OCI-LY7 (cell line): ENCODE results near the gene GTPBP10. TPM values are rescaled to one million over a fixed set of nuclear protein-coding genes. Genes with fewer than 3 reads are reported as not detected.

ENCODE experiments used
- BruUV-seq: library from RNA; stranded (reverse); fragments of 400-500 nt; replicated peaks from 2 replicates; lab custom pipeline; 2021; lab: Mats Ljungman, UMichigan
- CTCF ChIA-PET: fragments of 300-600 bp; sonication (Branson Sonifier 250); formaldehyde crosslinking; loops from one replicate; lab custom pipeline; 2022; ENCODE audit warnings: antibody characterized with exemption; ENCODE audit not compliant: unreplicated experiment; lab: Charles Lee
- POLR2A ChIA-PET: fragments of 300-600 bp; sonication (Branson Sonifier 250); formaldehyde crosslinking; loops from one replicate; lab custom pipeline; 2022; ENCODE audit warnings: antibody characterized with exemption; lab: Charles Lee
- DNase-seq: peaks from one replicate; pipeline ENCODE4 v3.0.0-alpha.2; 2015; ENCODE audit warnings: low spot score
- H2AFZ ChIP-seq: fragments of 200-600 bp; sonication (generic), shearing (Covaris generic); 2 replicates; pipeline ENCODE4 v1.6.1; 2014; ENCODE audit warnings: mild to moderate bottlenecking, antibody characterized with exemption, low read length, moderate library complexity
- H3K27ac ChIP-seq: fragments of 200-600 bp; sonication (generic); 2 replicates; pipeline ENCODE4 v1.5.1; 2014; ENCODE audit warnings: mixed run types, low read depth, mild to moderate bottlenecking, moderate library complexity, low read length, inconsistent platforms; ENCODE audit not compliant: poor library complexity, severe bottlenecking
- H3K36me3 ChIP-seq: fragments of 200-600 bp; sonication (generic); 2 replicates; pipeline ENCODE4 v1.6.1; 2014; ENCODE audit warnings: mild to moderate bottlenecking, antibody characterized with exemption, low read length, moderate library complexity, mixed read lengths; ENCODE audit not compliant: insufficient read depth
- H3K4me1 ChIP-seq: fragments of 200-600 bp; sonication (generic); 2 replicates; pipeline ENCODE4 v1.5.1; 2014; ENCODE audit warnings: mild to moderate bottlenecking, low read length; ENCODE audit not compliant: insufficient read depth, poor library complexity, severe bottlenecking
- H3K4me2 ChIP-seq: fragments of 200-600 bp; sonication (generic); 2 replicates; pipeline ENCODE4 v1.6.1; 2014; ENCODE audit warnings: mild to moderate bottlenecking, low read length
- H3K4me3 ChIP-seq: fragments of 200-600 bp; sonication (generic); 2 replicates; pipeline ENCODE4 v1.5.1; 2014; ENCODE audit warnings: mild to moderate bottlenecking, low read depth, low read length; ENCODE audit not compliant: poor library complexity, severe bottlenecking
- H3K79me2 ChIP-seq: fragments of 200-600 bp; sonication (generic); 2 replicates; pipeline ENCODE4 v1.6.1; 2016; ENCODE audit warnings: low read depth, mild to moderate bottlenecking, low read length, moderate library complexity, mixed read lengths; ENCODE audit not compliant: insufficient read depth
- H3K9me2 ChIP-seq: fragments of 200-600 bp; sonication (generic); 2 replicates; pipeline ENCODE4 v1.6.1; 2016; ENCODE audit warnings: mild to moderate bottlenecking, low read length, mixed read lengths; ENCODE audit not compliant: insufficient read depth
- H3K9me3 ChIP-seq: fragments of 200-600 bp; sonication (generic); 2 replicates; pipeline ENCODE4 v1.6.1; 2014; ENCODE audit warnings: mild to moderate bottlenecking, mixed run types, low read length, mixed read lengths
- H4K20me1 ChIP-seq: fragments of 200-600 bp; sonication (generic); 2 replicates; pipeline ENCODE4 v1.6.1; 2014; ENCODE audit warnings: mild to moderate bottlenecking, antibody characterized with exemption, low read length, moderate library complexity, mixed read lengths; ENCODE audit not compliant: insufficient read depth
- EZH2phosphoT487 ChIP-seq: fragments of 200-600 bp; sonication (generic); IDR thresholded peaks from 2 replicates; pipeline ENCODE4 v1.6.1; 2018; ENCODE audit warnings: low read depth, borderline replicate concordance, mild to moderate bottlenecking, mixed run types, antibody characterized with exemption, low read length, moderate library complexity, mixed read lengths
- intact Hi-C: fragments of 100-400 bp; cut with micrococcal nuclease; formaldehyde crosslinking; loops from one replicate; pipeline ENCODE4 v1.10.0; 2022; ENCODE audit not compliant: unreplicated experiment
- total RNA-seq, 2 experiments: library from RNA; depleted of rRNA in 1 of 2; stranded (reverse); fragments of >200 nt in 1 of 2; shearing (Covaris generic) in 1 of 2; gene quantifications; 2 replicates each; pipeline ENCODE4 v1.2.3, GENCODE V29; 2014 to 2022
- TF ChIP-seq, protein P1 (sequence below): fragments of 200-600 bp; sonication (generic); conservative IDR thresholded peaks from 2 replicates; pipeline ENCODE4 v1.5.1; 2014; ENCODE audit warnings: mild to moderate bottlenecking, antibody characterized with exemption, low read length, moderate library complexity, mixed read lengths

Gene GTPBP10
- total RNA-seq, 2 experiments from 2014 or later, result 16.5 to 38.8 TPM

DNA sequence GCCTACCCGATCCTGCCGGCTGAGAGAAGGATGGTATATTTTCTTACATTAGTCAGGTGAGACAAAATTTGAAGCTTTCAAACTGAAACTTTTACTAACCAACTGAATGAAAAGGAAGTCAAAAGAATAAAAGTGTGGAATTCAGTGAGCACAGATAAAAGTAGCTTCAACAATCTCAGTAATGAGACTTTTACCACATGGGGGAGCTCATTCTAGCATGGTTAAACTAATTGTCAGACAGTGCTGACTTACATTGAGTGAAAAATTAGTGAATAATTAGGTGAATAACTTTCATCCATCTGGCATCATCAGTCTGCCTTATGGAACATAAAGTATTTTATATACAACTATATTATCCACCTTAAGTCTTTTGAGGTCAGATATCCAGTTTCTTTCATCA is 33.8 kb upstream of the GTPBP10 start:
- Histone ChIP-seq H3K4me2 (no peak overlapping the region), H3K9me2 (no peaks in the 10 kb centered on the region), H4K20me1 (no peaks in the 10 kb centered on the region), H3K9me3 (no peaks in the 10 kb centered on the region), H2AFZ (no peak overlapping the region), H3K4me1 (no peaks in the 10 kb centered on the region), H3K36me3 (no peaks in the 10 kb centered on the region), H3K4me3 (no peak overlapping the region), H3K79me2 (no peaks in the 10 kb centered on the region), H3K27ac (no peak overlapping the region)
- BruUV-seq, result no TSS peak
- peak; percentile 14 for DNase-seq
- CTCF ChIA-PET, result no interaction called here
- intact Hi-C loops, result loop anchor here (2.0 kb wide), 1 partner anchor 114 kb away; no protein-coding TSS in a partner anchor
- POLR2A ChIA-PET, result interaction anchor here (0.7 kb wide), 1 partner anchor 883 kb away, joined by 3 read pairs; no protein-coding TSS in a partner anchor
- TF ChIP-seq, protein P1, sequence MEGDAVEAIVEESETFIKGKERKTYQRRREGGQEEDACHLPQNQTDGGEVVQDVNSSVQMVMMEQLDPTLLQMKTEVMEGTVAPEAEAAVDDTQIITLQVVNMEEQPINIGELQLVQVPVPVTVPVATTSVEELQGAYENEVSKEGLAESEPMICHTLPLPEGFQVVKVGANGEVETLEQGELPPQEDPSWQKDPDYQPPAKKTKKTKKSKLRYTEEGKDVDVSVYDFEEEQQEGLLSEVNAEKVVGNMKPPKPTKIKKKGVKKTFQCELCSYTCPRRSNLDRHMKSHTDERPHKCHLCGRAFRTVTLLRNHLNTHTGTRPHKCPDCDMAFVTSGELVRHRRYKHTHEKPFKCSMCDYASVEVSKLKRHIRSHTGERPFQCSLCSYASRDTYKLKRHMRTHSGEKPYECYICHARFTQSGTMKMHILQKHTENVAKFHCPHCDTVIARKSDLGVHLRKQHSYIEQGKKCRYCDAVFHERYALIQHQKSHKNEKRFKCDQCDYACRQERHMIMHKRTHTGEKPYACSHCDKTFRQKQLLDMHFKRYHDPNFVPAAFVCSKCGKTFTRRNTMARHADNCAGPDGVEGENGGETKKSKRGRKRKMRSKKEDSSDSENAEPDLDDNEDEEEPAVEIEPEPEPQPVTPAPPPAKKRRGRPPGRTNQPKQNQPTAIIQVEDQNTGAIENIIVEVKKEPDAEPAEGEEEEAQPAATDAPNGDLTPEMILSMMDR, result peak; percentile 69
- no peak for TF ChIP-seq EZH2phosphoT487

DNA sequence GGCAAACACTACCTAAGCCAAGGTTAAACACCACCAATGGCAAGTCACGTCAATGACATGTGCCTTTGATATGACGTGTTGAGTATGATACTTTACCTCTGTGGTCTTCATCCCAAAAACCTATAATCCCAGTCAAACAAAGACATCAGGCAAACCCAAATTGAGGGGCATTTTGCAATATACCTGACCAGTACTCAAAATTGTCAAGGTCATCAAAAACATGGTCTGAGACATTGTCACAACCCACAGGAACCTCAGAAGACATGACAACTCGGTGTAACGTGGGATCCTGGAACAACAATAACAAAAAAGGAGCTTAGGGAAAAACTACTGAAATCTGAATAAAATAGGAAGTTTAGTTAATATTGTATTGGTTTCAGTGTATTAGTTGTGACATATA is 32.6 kb upstream of the GTPBP10 start:
- intact Hi-C loops, result loop anchor here (2.0 kb wide), 1 partner anchor 113 kb away; no protein-coding TSS in a partner anchor
- ChIA-PET POLR2A (interaction anchor here (0.7 kb wide), 1 partner anchor 116 kb away, joined by 3 read pairs; no protein-coding TSS in a partner anchor), CTCF (no interaction called here)
- no TSS peak for BruUV-seq
- Histone ChIP-seq H3K79me2 (no peaks in the 10 kb centered on the region), H3K36me3 (no peaks in the 10 kb centered on the region), H2AFZ (no peak overlapping the region), H4K20me1 (no peaks in the 10 kb centered on the region), H3K27ac (no peak overlapping the region), H3K4me1 (no peaks in the 10 kb centered on the region), H3K9me2 (no peaks in the 10 kb centered on the region), H3K4me2 (no peak overlapping the region), H3K4me3 (no peak overlapping the region), H3K9me3 (no peaks in the 10 kb centered on the region)
- TF ChIP-seq, protein P1, result no peak
- no peak for DNase-seq

DNA sequence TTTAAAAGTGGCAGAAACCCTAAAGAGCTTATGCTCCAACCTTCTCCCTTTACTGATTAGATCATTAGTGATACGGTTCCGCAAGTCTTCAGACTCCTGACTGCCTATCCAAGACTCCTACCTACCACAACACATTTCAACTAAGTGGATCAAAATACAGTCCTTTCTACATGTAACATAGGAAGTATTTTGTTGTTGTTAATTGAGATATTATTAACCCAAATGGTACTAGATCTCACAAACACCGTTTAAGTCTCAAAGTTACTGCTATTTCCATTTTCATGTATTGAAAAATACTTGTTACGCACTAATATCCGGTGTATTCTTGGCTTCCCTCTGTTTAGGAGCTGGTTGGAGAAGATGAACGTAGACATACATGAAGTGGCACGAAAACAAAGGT is 26.5 kb upstream of the GTPBP10 start:
- Histone ChIP-seq H3K27ac (no peak overlapping the region), H3K4me1 (no peaks in the 10 kb centered on the region), H3K79me2 (no peaks in the 10 kb centered on the region), H3K4me2 (no peak overlapping the region), H3K4me3 (no peak overlapping the region), H4K20me1 (no peaks in the 10 kb centered on the region), H2AFZ (no peak overlapping the region), H3K9me2 (no peaks in the 10 kb centered on the region), H3K9me3 (no peaks in the 10 kb centered on the region), H3K36me3 (no peaks in the 10 kb centered on the region)
- no peak for DNase-seq
- TF ChIP-seq EZH2phosphoT487, result no peak
- TF ChIP-seq, protein P1, result no peak
- ChIA-PET POLR2A (no interaction called here), CTCF (no interaction called here)
- intact Hi-C loops, result no loop called here
- BruUV-seq, result no TSS peak
